GM12874 (cell line): ENCODE data around the gene TRPM2.

Experiments
- TF ChIP-seq, protein P1 (sequence below): IDR thresholded peaks from 2 replicates; pipeline ENCODE4 v1.5.1; 2011; ENCODE audit warnings: low read depth, mild to moderate bottlenecking, control low read depth, low read length, moderate library complexity; ENCODE audit not compliant: insufficient read depth

The TRPM2 gene

GRCh38 chr21:44329086-44329889 lies 24.1 kb upstream of the TRPM2 start:
- TF ChIP-seq, protein P1, sequence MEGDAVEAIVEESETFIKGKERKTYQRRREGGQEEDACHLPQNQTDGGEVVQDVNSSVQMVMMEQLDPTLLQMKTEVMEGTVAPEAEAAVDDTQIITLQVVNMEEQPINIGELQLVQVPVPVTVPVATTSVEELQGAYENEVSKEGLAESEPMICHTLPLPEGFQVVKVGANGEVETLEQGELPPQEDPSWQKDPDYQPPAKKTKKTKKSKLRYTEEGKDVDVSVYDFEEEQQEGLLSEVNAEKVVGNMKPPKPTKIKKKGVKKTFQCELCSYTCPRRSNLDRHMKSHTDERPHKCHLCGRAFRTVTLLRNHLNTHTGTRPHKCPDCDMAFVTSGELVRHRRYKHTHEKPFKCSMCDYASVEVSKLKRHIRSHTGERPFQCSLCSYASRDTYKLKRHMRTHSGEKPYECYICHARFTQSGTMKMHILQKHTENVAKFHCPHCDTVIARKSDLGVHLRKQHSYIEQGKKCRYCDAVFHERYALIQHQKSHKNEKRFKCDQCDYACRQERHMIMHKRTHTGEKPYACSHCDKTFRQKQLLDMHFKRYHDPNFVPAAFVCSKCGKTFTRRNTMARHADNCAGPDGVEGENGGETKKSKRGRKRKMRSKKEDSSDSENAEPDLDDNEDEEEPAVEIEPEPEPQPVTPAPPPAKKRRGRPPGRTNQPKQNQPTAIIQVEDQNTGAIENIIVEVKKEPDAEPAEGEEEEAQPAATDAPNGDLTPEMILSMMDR, result no peak

DNA sequence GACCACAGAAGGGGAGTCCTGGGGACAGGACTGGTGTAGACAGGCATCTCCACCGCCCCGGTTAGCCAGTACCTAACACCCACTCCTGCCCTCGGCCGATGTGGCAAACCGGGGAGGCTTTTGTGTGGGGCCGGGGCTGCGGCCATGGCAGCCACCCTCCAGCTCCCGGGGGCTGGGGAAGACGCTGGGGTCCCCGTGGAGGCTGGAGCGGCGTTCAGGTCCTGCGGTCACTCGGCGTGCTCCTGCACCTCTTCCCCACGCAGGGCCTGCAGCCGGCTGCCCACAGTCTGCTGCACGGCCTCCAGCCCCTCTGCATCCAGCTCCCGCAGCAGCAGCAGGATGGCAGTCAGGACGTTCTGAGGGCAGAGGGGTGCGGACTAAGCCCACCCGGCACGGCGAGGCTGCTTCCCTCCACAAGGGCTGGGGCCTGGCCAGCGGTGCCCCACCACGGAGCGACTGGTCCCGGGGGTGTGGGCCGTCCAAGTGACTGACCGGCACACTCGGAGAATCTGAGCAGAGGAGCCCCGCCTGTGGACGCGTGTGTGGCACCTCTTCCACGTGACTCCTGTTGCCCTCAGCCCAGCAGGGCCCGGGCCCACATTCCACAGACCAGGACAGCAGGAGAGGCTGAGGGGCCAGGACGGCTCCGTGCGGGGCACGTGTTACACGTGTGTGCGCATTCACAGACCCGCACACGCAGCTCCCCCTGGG lies 23.3 kb upstream of the TRPM2 start:
- TF ChIP-seq, protein P1, result no peak

DNA sequence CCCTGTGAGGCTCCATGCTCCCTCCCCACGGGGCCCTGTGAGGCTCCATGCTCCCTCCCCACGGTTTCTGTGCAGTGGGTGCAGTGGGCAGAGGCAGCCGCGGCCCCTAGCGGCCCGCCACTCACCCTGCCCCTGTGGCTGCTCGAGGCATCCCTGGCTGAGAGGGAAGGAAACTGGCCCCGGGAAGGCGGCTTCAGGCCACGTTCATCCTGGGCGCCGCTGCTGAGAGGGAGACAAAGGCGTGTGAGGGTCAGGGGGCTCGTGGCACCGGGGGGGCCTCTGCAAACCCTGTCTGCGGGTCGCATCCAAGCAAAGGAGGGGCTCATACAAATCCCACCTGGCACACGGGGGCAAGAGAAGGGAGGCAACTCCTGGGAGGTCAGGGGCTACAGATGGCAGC lies 22.7 kb upstream of the TRPM2 start:
- TF ChIP-seq, protein P1, result no peak

GRCh38 chr21:44331209-44331608 lies 22.2 kb upstream of the TRPM2 start:
- TF ChIP-seq, protein P1, result no peak

DNA sequence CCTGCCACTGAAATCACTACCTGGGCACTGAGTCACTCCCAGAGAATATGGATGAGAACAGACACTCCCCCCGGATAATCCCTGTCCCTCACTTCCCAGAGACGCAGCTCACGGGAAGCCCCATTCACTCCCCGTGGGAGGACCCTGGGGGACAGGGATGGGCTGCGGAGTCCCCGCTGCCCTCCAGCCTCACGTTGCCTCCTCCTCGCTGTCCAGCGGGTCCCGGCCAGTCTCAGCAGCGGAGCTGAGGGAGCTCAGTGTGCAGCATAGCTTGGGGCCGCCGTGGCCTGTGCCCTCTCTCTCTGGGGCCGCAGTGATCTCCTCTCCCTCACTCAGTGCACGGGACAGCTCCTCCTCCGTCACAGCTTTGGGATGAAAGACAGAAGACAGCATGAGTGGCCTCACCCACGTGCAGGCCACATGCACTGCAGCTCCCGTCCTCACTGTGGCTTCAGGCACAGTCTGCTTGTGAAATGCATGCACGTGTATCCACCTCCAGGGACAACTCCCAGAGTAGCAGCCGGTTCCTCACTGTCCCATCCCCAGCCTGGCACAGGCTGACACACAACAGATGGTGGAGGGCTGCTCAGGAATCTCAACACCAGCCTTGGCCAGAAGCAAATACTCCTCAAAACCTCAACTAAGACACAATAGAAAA lies 21.6 kb upstream of the TRPM2 start:
- TF ChIP-seq, protein P1, result no peak

- TF ChIP-seq, protein P1, result no peak
Measured at GRCh38 chr21:44332383-44332782, 21.0 kb upstream of the TRPM2 start.

DNA sequence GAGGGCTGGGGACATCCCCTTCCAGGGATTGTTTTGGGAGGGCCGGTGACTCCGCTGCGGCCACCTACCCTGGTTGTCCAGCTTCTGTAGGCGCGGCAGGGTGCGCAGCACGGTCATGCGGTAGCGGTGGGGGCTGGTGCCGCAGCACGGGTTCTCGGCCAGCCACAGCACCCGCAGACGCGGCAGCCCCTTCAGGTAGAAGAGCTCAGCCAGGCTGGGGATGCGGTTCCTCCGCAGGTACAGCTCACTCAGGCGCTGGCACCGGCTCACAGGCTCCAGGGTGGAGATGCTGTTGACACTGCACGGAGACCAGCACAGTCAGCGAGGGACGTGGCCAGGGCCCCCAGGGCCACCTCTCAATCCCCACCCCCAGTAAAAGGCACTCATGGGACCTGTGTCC lies 20.5 kb upstream of the TRPM2 start:
- TF ChIP-seq, protein P1, result no peak
